ENCODE measurements around the gene SLC6A6.

Gene SLC6A6

GRCh38 chr3:14378415-14378814, 24.0 kb upstream of the SLC6A6 start:
- Histone ChIP-seq H2AK5ac (ENCODE audit: low read length) (no peak overlapping the region), H2BK15ac (replicated peaks; ENCODE audit: low read depth) (no peak overlapping the region), H4K5ac (ENCODE audit: low read length) (no peak overlapping the region), H3K4me3 (ENCODE audit: low read length) (no peak overlapping the region), H3K23ac (ENCODE audit: low read length) (no peak overlapping the region), H3K79me1 (ENCODE audit: low read length) (no peaks in the 10 kb centered on the region), H3K27ac (ENCODE audit: low read depth, low read length) (no peak overlapping the region), H3K4ac (ENCODE audit: low read depth, low read length) (no peak overlapping the region), H3K4me2 (ENCODE audit: low read length) (no peak overlapping the region), H3K56ac (ENCODE audit: low read length) (no peak overlapping the region), H3K18ac (ENCODE audit: low read length) (no peak overlapping the region), H2BK120ac (ENCODE audit: low read depth, low read length) (no peak overlapping the region), H2BK5ac (ENCODE audit: low read length) (no peak overlapping the region), H3K79me2 (ENCODE audit: control insufficient read depth, insufficient read depth, low read length) (no peaks in the 10 kb centered on the region), H3K36me3 (ENCODE audit: control insufficient read depth, insufficient read depth, low read length) (no peaks in the 10 kb centered on the region), H3K9ac (ENCODE audit: low read length) (no peak overlapping the region), H3K27me3 (ENCODE audit: insufficient read depth, low read length, poor library complexity) (no peaks in the 10 kb centered on the region), H3K4me1 (ENCODE audit: control insufficient read depth, low read depth, low read length) (no peaks in the 10 kb centered on the region), H4K8ac (ENCODE audit: low read depth, low read length) (no peak overlapping the region)
- DNase-seq = no peak
- no CpG with 5 or more reads among the region's 4 CpGs for WGBS (ENCODE audit: extremely low coverage, insufficient coverage, low lambda C conversion rate)

GRCh38 chr3:14379843-14380242, 22.6 kb upstream of the SLC6A6 start:
- H3K23ac ChIP-seq (ENCODE audit: low read length) = no peak overlapping the region
- no peak overlapping the region for H3K9ac ChIP-seq (ENCODE audit: low read length)
- H3K4me2 ChIP-seq (ENCODE audit: low read length) = no peak overlapping the region
- H3K79me1 ChIP-seq (ENCODE audit: low read length) = no peaks in the 10 kb centered on the region
- H3K79me2 ChIP-seq (ENCODE audit: control insufficient read depth, insufficient read depth, low read length) = no peaks in the 10 kb centered on the region
- H2BK5ac ChIP-seq (ENCODE audit: low read length) = no peak overlapping the region
- no peak for DNase-seq
- H3K4ac ChIP-seq (ENCODE audit: low read depth, low read length) = no peak overlapping the region
- no peaks in the 10 kb centered on the region for H3K27me3 ChIP-seq (ENCODE audit: insufficient read depth, low read length, poor library complexity)
- H2AK5ac ChIP-seq (ENCODE audit: low read length) = no peak overlapping the region
- no CpG with 5 or more reads among the region's 10 CpGs for WGBS (ENCODE audit: extremely low coverage, insufficient coverage, low lambda C conversion rate)
- H2BK120ac ChIP-seq (ENCODE audit: low read depth, low read length) = no peak overlapping the region
- no peak overlapping the region for H3K4me3 ChIP-seq (ENCODE audit: low read length)
- H3K4me1 ChIP-seq (ENCODE audit: control insufficient read depth, low read depth, low read length) = no peaks in the 10 kb centered on the region
- no peak overlapping the region for H3K18ac ChIP-seq (ENCODE audit: low read length)
- H3K36me3 ChIP-seq (ENCODE audit: control insufficient read depth, insufficient read depth, low read length) = no peaks in the 10 kb centered on the region
- no peak overlapping the region for H4K5ac ChIP-seq (ENCODE audit: low read length)
- H3K27ac ChIP-seq (ENCODE audit: low read depth, low read length) = no peak overlapping the region
- no peak overlapping the region for H4K8ac ChIP-seq (ENCODE audit: low read depth, low read length)
- H2BK15ac ChIP-seq (replicated peaks; ENCODE audit: low read depth) = no peak overlapping the region
- no peak overlapping the region for H3K56ac ChIP-seq (ENCODE audit: low read length)

- no peak overlapping the region for H4K8ac ChIP-seq (ENCODE audit: low read depth, low read length)
- no peak overlapping the region for H4K5ac ChIP-seq (ENCODE audit: low read length)
- H2BK15ac ChIP-seq (replicated peaks; ENCODE audit: low read depth) = no peak overlapping the region
- no peak overlapping the region for H2AK5ac ChIP-seq (ENCODE audit: low read length)
- no peaks in the 10 kb centered on the region for H3K4me1 ChIP-seq (ENCODE audit: control insufficient read depth, low read depth, low read length)
- H2BK120ac ChIP-seq (ENCODE audit: low read depth, low read length) = no peak overlapping the region
- no peak overlapping the region for H2BK5ac ChIP-seq (ENCODE audit: low read length)
- no peaks in the 10 kb centered on the region for H3K79me2 ChIP-seq (ENCODE audit: control insufficient read depth, insufficient read depth, low read length)
- H3K36me3 ChIP-seq (ENCODE audit: control insufficient read depth, insufficient read depth, low read length) = no peaks in the 10 kb centered on the region
- no peaks in the 10 kb centered on the region for H3K79me1 ChIP-seq (ENCODE audit: low read length)
- H3K27ac ChIP-seq (ENCODE audit: low read depth, low read length) = no peak overlapping the region
- H3K9ac ChIP-seq (ENCODE audit: low read length) = no peak overlapping the region
- no peak overlapping the region for H3K18ac ChIP-seq (ENCODE audit: low read length)
- H3K23ac ChIP-seq (ENCODE audit: low read length) = no peak overlapping the region
- no peak overlapping the region for H3K4me2 ChIP-seq (ENCODE audit: low read length)
- H3K4ac ChIP-seq (ENCODE audit: low read depth, low read length) = no peak overlapping the region
- DNase-seq = no peak
- H3K27me3 ChIP-seq (ENCODE audit: insufficient read depth, low read length, poor library complexity) = no peaks in the 10 kb centered on the region
- WGBS (ENCODE audit: extremely low coverage, insufficient coverage, low lambda C conversion rate) = no CpG with 5 or more reads among the region's 9 CpGs
- H3K56ac ChIP-seq (ENCODE audit: low read length) = no peak overlapping the region
- H3K4me3 ChIP-seq (ENCODE audit: low read length) = no peak overlapping the region
These were observed 16.2 kb upstream of the SLC6A6 start for GRCh38 chr3:14386254-14386653.

- Histone ChIP-seq H3K4me3 (ENCODE audit: low read length) (no peak overlapping the region), H2BK120ac (ENCODE audit: low read depth, low read length) (no peak overlapping the region), H3K79me1 (ENCODE audit: low read length) (no peaks in the 10 kb centered on the region), H3K4me1 (ENCODE audit: control insufficient read depth, low read depth, low read length) (no peaks in the 10 kb centered on the region), H2BK15ac (replicated peaks; ENCODE audit: low read depth) (no peak overlapping the region), H2BK5ac (ENCODE audit: low read length) (no peak overlapping the region), H3K36me3 (ENCODE audit: control insufficient read depth, insufficient read depth, low read length) (no peaks in the 10 kb centered on the region), H3K79me2 (ENCODE audit: control insufficient read depth, insufficient read depth, low read length) (no peaks in the 10 kb centered on the region), H4K8ac (ENCODE audit: low read depth, low read length) (no peak overlapping the region), H2AK5ac (ENCODE audit: low read length) (no peak overlapping the region), H3K27ac (ENCODE audit: low read depth, low read length) (no peak overlapping the region), H3K27me3 (ENCODE audit: insufficient read depth, low read length, poor library complexity) (no peaks in the 10 kb centered on the region), H3K4ac (ENCODE audit: low read depth, low read length) (no peak overlapping the region), H3K4me2 (ENCODE audit: low read length) (no peak overlapping the region), H3K56ac (ENCODE audit: low read length) (no peak overlapping the region), H3K18ac (ENCODE audit: low read length) (peak overlapping the region; percentile 23), H3K9ac (ENCODE audit: low read length) (no peak overlapping the region), H3K23ac (ENCODE audit: low read length) (no peak overlapping the region), H4K5ac (ENCODE audit: low read length) (no peak overlapping the region)
- DNase-seq = no peak
- WGBS (ENCODE audit: extremely low coverage, insufficient coverage, low lambda C conversion rate) = no CpG with 5 or more reads among the region's 5 CpGs
These were observed 14.2 kb upstream of the SLC6A6 start for GRCh38 chr3:14388201-14388600.

GRCh38 chr3:14389166-14389606, 13.2 kb upstream of the SLC6A6 start:
- H4K8ac ChIP-seq (ENCODE audit: low read depth, low read length) = no peak overlapping the region
- no peak overlapping the region for H3K56ac ChIP-seq (ENCODE audit: low read length)
- H3K9ac ChIP-seq (ENCODE audit: low read length) = no peak overlapping the region
- DNase-seq = no peak
- H2AK5ac ChIP-seq (ENCODE audit: low read length) = no peak overlapping the region
- H3K23ac ChIP-seq (ENCODE audit: low read length) = no peak overlapping the region
- H3K18ac ChIP-seq (ENCODE audit: low read length) = no peak overlapping the region
- no peak overlapping the region for H3K4me2 ChIP-seq (ENCODE audit: low read length)
- H2BK5ac ChIP-seq (ENCODE audit: low read length) = no peak overlapping the region
- H2BK15ac ChIP-seq (replicated peaks; ENCODE audit: low read depth) = no peak overlapping the region
- no peaks in the 10 kb centered on the region for H3K79me2 ChIP-seq (ENCODE audit: control insufficient read depth, insufficient read depth, low read length)
- no CpG with 5 or more reads among the region's 6 CpGs for WGBS (ENCODE audit: extremely low coverage, insufficient coverage, low lambda C conversion rate)
- no peak overlapping the region for H3K4ac ChIP-seq (ENCODE audit: low read depth, low read length)
- no peaks in the 10 kb centered on the region for H3K79me1 ChIP-seq (ENCODE audit: low read length)
- H4K5ac ChIP-seq (ENCODE audit: low read length) = no peak overlapping the region
- no peaks in the 10 kb centered on the region for H3K27me3 ChIP-seq (ENCODE audit: insufficient read depth, low read length, poor library complexity)
- H3K4me3 ChIP-seq (ENCODE audit: low read length) = no peak overlapping the region
- H3K27ac ChIP-seq (ENCODE audit: low read depth, low read length) = no peak overlapping the region
- no peak overlapping the region for H2BK120ac ChIP-seq (ENCODE audit: low read depth, low read length)
- H3K36me3 ChIP-seq (ENCODE audit: control insufficient read depth, insufficient read depth, low read length) = no peaks in the 10 kb centered on the region
- no peaks in the 10 kb centered on the region for H3K4me1 ChIP-seq (ENCODE audit: control insufficient read depth, low read depth, low read length)

- H2BK15ac ChIP-seq (replicated peaks; ENCODE audit: low read depth) = no peak overlapping the region
- H2BK5ac ChIP-seq (ENCODE audit: low read length) = no peak overlapping the region
- no peaks in the 10 kb centered on the region for H3K79me1 ChIP-seq (ENCODE audit: low read length)
- H3K9ac ChIP-seq (ENCODE audit: low read length) = no peak overlapping the region
- no peak overlapping the region for H3K27ac ChIP-seq (ENCODE audit: low read depth, low read length)
- no peak overlapping the region for H3K56ac ChIP-seq (ENCODE audit: low read length)
- no CpG with 5 or more reads among the region's 5 CpGs for WGBS (ENCODE audit: extremely low coverage, insufficient coverage, low lambda C conversion rate)
- H3K79me2 ChIP-seq (ENCODE audit: control insufficient read depth, insufficient read depth, low read length) = no peaks in the 10 kb centered on the region
- no peak overlapping the region for H3K4ac ChIP-seq (ENCODE audit: low read depth, low read length)
- no peak overlapping the region for H2AK5ac ChIP-seq (ENCODE audit: low read length)
- H3K27me3 ChIP-seq (ENCODE audit: insufficient read depth, low read length, poor library complexity) = no peaks in the 10 kb centered on the region
- no peak overlapping the region for H4K5ac ChIP-seq (ENCODE audit: low read length)
- DNase-seq = no peak
- H2BK120ac ChIP-seq (ENCODE audit: low read depth, low read length) = no peak overlapping the region
- no peak overlapping the region for H3K4me3 ChIP-seq (ENCODE audit: low read length)
- no peaks in the 10 kb centered on the region for H3K4me1 ChIP-seq (ENCODE audit: control insufficient read depth, low read depth, low read length)
- no peaks in the 10 kb centered on the region for H3K36me3 ChIP-seq (ENCODE audit: control insufficient read depth, insufficient read depth, low read length)
- no peak overlapping the region for H3K4me2 ChIP-seq (ENCODE audit: low read length)
- no peak overlapping the region for H3K18ac ChIP-seq (ENCODE audit: low read length)
- no peak overlapping the region for H4K8ac ChIP-seq (ENCODE audit: low read depth, low read length)
- H3K23ac ChIP-seq (ENCODE audit: low read length) = no peak overlapping the region
These were observed 12.7 kb upstream of the SLC6A6 start for GRCh38 chr3:14389716-14390115.
